ENCODE measurements around the gene ETF1.

The ETF1 gene

GRCh38 chr5:138464388-138465260 lies 78.4 kb downstream of the ETF1 start:
- in situ Hi-C loops (cut with MboI; ENCODE audit: low sequenced_read_pairs), result no loop called here

DNA sequence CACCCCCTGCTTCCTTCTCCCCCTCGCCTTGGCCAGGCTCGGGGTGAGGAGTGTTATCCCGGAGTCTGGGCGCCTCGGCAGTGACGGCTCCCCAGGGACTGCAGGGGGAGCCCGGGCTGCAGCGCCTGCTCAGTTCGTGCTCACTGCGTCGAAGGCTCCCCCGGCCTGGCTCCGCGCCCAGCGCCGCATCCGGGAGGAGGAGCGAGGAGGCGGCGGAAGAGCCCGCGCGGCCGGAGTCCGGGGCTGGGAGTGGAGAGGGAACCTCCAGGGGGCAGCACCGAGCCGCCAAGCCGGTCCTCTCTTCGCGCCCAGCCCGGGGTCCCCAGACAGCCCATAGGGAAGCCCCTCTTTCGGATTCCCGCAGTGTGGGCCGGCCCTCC lies 79.0 kb downstream of the ETF1 start:
- in situ Hi-C loops (cut with MboI; ENCODE audit: low sequenced_read_pairs), result no loop called here

DNA sequence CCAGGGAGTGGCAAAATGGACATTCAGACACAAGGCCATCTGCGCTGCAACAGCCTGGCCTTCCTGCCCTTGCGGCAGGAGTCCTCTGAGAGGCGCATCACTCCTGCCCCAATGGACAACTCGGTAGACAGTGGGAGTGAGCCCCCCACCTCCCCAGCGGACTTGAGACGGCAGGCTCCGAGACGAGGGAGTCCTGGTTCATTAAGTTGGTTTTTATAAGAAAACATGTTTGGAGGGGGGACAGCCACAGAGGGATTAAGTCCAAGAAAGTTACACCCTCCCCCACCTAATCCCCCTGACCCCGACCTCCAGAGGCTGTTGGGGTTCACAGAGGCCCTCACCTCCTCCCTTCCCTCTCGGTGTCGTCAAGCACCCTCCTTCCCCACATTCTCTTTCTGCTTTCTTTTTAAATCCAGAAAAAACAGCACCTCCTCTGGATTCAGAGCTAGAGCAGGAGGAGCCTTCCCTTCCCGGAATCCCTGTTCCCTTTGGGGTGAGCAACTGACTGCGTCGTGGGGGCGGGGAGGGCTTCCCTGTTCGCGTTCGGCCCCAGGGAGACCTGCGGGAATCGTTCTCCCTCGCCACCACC lies 79.5 kb downstream of the ETF1 start:
- in situ Hi-C loops (cut with MboI; ENCODE audit: low sequenced_read_pairs), result no loop called here

DNA sequence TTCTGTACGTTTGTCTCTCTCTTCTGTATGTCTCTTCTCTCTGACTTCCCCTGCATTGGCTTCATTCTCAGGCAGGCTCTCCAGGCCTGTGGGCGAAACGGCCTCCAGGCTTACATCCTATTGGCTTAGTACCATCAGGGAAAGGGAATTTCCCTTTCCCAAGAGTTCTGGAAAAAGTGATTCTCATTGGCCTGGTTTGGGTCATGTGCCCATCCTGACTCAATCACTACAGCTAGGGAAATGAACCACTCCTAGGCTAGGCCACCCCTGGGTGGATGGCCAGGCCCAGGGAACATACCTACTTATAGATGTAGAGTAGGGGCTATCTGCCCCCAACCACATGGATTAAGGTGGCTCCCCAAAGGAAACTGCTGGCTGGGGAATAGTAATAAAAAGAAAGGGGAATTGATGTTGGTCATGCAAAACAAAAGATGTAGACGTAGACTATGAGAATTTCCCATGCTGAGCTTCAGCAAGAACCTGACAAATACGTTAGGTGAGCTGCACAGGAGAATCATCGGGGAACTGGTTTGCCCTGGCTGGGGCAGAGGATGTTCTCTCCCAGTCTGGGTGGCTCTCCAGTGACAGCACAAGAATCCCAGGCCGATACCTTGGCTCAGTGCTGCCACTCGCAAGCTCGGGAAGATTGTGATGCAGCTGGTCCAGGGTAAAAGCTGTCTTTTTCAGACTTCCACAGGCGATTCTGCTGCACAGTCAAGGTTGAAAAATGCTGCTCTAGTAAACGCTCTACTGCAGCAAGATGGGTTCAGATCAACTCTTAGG lies 81.5 kb downstream of the ETF1 start:
- in situ Hi-C loops (cut with MboI; ENCODE audit: low sequenced_read_pairs), result no loop called here

GRCh38 chr5:138460032-138460693 lies 82.9 kb downstream of the ETF1 start:
- in situ Hi-C loops (cut with MboI; ENCODE audit: low sequenced_read_pairs), result no loop called here

DNA sequence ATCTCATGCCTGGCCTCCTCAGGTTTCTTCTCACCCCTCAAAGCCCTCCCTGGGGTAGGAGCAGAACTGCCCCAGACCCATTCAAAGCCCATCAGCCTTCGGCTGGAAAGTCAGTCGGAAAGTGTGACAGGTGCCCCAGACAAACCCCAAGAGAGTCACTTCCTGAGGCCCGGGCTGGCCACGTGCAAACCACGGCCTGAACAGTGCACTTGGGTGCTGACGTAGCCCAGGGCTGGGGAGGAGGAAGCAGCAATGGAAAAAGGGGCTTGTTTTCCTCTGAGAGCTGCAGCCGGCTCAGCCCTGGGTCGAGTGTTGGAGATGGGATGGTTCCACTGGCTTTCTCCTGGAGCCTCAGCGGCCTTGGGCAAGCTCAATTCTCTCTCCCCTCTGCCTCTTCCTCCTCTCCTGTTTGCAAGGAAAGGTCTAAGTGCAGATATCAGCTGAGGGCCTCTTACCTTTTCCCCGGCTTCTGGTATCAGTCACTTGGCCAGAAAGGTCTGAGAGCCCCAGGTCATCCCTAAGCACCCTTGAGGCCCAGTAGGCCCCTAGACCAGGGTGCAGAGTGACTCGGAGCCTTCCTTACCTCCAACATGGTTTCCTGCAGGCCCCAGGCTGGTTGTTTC lies 83.6 kb downstream of the ETF1 start:
- in situ Hi-C loops (cut with MboI; ENCODE audit: low sequenced_read_pairs), result no loop called here

- in situ Hi-C loops (cut with MboI; ENCODE audit: low sequenced_read_pairs), result no loop called here
These were observed 84.2 kb downstream of the ETF1 start for GRCh38 chr5:138458856-138459255.

DNA sequence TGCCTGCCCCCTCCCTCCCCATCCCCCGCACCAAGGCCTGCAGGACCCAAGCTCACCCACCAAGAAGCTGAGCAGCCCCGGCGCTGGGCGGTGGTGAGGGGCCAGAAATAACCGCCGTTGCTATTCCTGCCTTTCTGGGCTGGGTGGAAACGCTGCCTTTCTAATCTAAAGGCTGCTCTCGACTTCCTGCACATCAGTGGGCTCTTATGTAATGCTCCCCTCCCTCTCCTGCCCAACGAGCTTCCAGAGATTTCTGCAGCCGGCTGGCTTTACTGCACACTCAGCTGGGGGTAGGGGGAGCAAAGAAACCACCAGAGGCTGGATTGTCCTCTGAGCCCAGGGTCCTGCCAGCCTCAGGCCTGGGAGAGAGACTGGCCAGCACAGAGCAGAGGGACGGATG lies 84.7 kb downstream of the ETF1 start:
- in situ Hi-C loops (cut with MboI; ENCODE audit: low sequenced_read_pairs), result no loop called here

DNA sequence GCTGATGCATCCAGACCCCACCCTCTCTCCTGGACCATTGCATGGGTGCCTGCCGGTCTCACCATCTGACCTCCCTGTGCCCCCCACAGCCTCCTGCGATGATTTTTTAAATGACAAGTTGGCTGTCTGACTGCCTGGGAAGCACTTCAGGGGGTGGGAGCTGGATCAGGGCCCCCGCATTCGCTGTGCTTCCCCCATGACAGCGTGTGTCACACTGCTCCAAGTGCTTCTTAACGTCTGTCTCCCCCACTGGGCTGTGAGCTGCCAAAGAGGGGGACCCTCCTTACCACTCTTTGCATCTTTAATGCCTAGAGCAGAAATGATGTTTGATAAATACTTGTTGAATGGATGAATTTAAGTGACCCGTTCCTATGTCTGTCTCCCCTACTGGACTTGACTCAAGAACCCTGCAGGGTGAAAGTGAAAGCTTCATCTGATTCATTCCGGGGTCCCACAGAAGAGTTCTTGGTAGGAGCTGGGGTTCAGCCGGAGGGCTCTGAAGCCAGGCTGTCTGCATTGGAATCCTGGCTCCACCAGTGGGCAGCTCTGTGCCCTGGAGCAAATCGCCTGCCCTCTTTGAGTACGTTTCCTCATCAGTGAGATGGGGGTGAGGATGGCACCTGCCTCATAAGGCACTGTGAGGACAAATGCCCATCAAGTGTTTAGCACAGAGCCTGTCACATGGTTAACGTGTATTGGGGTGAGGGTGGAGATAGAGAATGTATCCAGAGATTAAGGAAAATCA lies 85.3 kb downstream of the ETF1 start:
- in situ Hi-C loops (cut with MboI; ENCODE audit: low sequenced_read_pairs), result no loop called here

All from HL-60/S4 treated with retinoic acid at 250 ng/mL for 4 days and 3 days (cell line).